Lower leg skin (tissue), 3 donors: ENCODE data around the gene TDRD9.

Experiments
- CTCF ChIP-seq, 3 donors: fragments of 450-650 bp; IDR thresholded peaks; one replicate each; pipeline ENCODE4 v1.5.1; 2016; ENCODE audit warnings: antibody characterized with exemption in 3 of 3, mild to moderate bottlenecking in 3 of 3, moderate library complexity in 2 of 3
- POLR2A ChIP-seq, 2 donors: fragments of 450-650 bp; IDR thresholded peaks; one replicate each; pipeline ENCODE4 v1.6.1; 2016 to 2017; ENCODE audit warnings: antibody characterized with exemption in 2 of 2, mild to moderate bottlenecking in 1 of 2, moderate library complexity in 1 of 2

- TF ChIP-seq CTCF (IDR thresholded peaks at IDR 0.05): no peak
- TF ChIP-seq POLR2A (IDR thresholded peaks at IDR 0.05): no peak
Measured at GRCh38 chr14:103927566-103927965, 690 bp upstream of the TDRD9 start.
